H1 (cell line): ENCODE results near the gene MAP3K6. TPM values are rescaled to one million over a fixed set of nuclear protein-coding genes. Genes with fewer than 3 reads are reported as not detected.

Experiments
- CTCF ChIA-PET: fragments of 300-600 bp; sonication (Branson Sonifier 250); formaldehyde crosslinking; loops from one replicate; lab custom pipeline; 2021; ENCODE audit not compliant: partially characterized antibody; lab: Charles Lee
- POLR2A ChIA-PET: fragments of 300-600 bp; sonication (Branson Sonifier 250); formaldehyde crosslinking; loops from one replicate; lab custom pipeline; 2021; ENCODE audit warnings: inconsistent platforms; ENCODE audit not compliant: partially characterized antibody; lab: Charles Lee
- DNase-seq, 2 experiments: peaks; one replicate each; pipeline versions ENCODE4 v3.0.0 to v3.0.0-alpha.2; 2010 to 2022; ENCODE audit warnings: low spot score in 2 of 2, low read depth in 1 of 2, mixed read lengths in 1 of 2
- FAIRE-seq: peaks from 2 replicates; lab custom pipeline; 2011; peaks lifted over from hg19 to GRCh38; lab: Jason Lieb, UNC
- H2AFZ ChIP-seq: 2 replicates; pipeline ENCODE4 v1.8.1; 2012; ENCODE audit warnings: low read length, inconsistent platforms
- H2AK5ac ChIP-seq: 2 replicates; pipeline ENCODE4 v1.6.1; 2013; ENCODE audit warnings: low read depth, low read length
- H2BK120ac ChIP-seq: replicated peaks from 2 replicates; pipeline ENCODE3; 2013; ENCODE audit warnings: low read depth, low read length, inconsistent platforms
- H2BK12ac ChIP-seq: 2 replicates; pipeline ENCODE4 v1.6.1; 2013; ENCODE audit warnings: low read depth, low read length
- H2BK15ac ChIP-seq: 2 replicates; pipeline ENCODE4 v1.6.1; 2013; ENCODE audit warnings: low read length
- H2BK20ac ChIP-seq: 2 replicates; pipeline ENCODE4 v1.6.1; 2013; ENCODE audit warnings: low read length
- H2BK5ac ChIP-seq: 2 replicates; pipeline ENCODE4 v1.6.1; 2013; ENCODE audit warnings: low read depth, low read length
- H3K14ac ChIP-seq: 2 replicates; pipeline ENCODE4 v1.6.1; 2013; ENCODE audit warnings: inconsistent platforms; ENCODE audit not compliant: insufficient read length
- H3K18ac ChIP-seq: 2 replicates; pipeline ENCODE4 v1.6.1; 2013; ENCODE audit warnings: low read length; ENCODE audit errors: extremely low read depth
- H3K23ac ChIP-seq: 2 replicates; pipeline ENCODE4 v1.6.1; 2013; ENCODE audit warnings: inconsistent platforms; ENCODE audit not compliant: insufficient read length
- H3K23me2 ChIP-seq: 2 replicates; pipeline ENCODE4 v1.6.1; 2013; ENCODE audit warnings: low read depth, low read length
- H3K27ac ChIP-seq: 2 replicates; pipeline ENCODE4 v1.6.1; 2011; ENCODE audit warnings: low read depth, low read length, inconsistent platforms
- H3K27me3 ChIP-seq, 4 experiments: replicated peaks in 1 of 4; 1 replicate in 1 of 4; 2 replicates in 3 of 4; pipeline versions ENCODE4 v1.6.1 to v1.8.1; 2011 to 2013; ENCODE audit warnings: low read length in 3 of 4, mild to moderate bottlenecking in 3 of 4, inconsistent platforms in 2 of 4, mixed read lengths in 2 of 4, moderate library complexity in 1 of 4; ENCODE audit not compliant: control insufficient read depth in 3 of 4, insufficient read depth in 3 of 4; ENCODE audit errors: extremely low read depth in 1 of 4
- H3K36me3 ChIP-seq, 4 experiments: 2 replicates each; pipeline versions ENCODE4 v1.6.1 to v1.8.1; 2011 to 2013; ENCODE audit warnings: mild to moderate bottlenecking in 4 of 4, low read length in 3 of 4, moderate library complexity in 2 of 4, control low read depth in 1 of 4, inconsistent platforms in 1 of 4; ENCODE audit not compliant: insufficient read depth in 4 of 4, control insufficient read depth in 2 of 4
- H3K4ac ChIP-seq: replicated peaks from 2 replicates; pipeline ENCODE3; 2013; ENCODE audit warnings: low read length, low read depth, mixed read lengths, inconsistent platforms; ENCODE audit not compliant: insufficient read length
- H3K4me1 ChIP-seq, 4 experiments: replicated peaks in 1 of 4; 1 replicate in 1 of 4; 2 replicates in 3 of 4; pipeline versions ENCODE4 v1.6.1 to v1.8.1; 2011 to 2013; ENCODE audit warnings: low read length in 3 of 4, inconsistent platforms in 2 of 4, mixed read lengths in 1 of 4; ENCODE audit not compliant: insufficient read depth in 4 of 4, control insufficient read depth in 3 of 4
- H3K4me2 ChIP-seq, 2 experiments: 2 replicates each; pipeline versions ENCODE4 v1.6.1 to v1.8.1; 2011 to 2013; ENCODE audit warnings: low read depth in 2 of 2, low read length in 2 of 2, control low read depth in 1 of 2, inconsistent platforms in 1 of 2, mild to moderate bottlenecking in 1 of 2; ENCODE audit not compliant: insufficient read depth in 1 of 2
- H3K4me3 ChIP-seq, 4 experiments: fragments of 200-600, 300-600 bp in 1 of 4; sonication (generic), shearing (Covaris generic), sonication (Bioruptor Twin) in 1 of 4; 2 replicates each; pipeline versions ENCODE4 v1.5.1 to v1.8.1; 2011 to 2016; ENCODE audit warnings: low read length in 4 of 4, low read depth in 3 of 4, control low read depth in 2 of 4, inconsistent platforms in 2 of 4, mild to moderate bottlenecking in 2 of 4, mixed read lengths in 1 of 4, moderate library complexity in 1 of 4; ENCODE audit not compliant: insufficient read depth in 2 of 4; ENCODE audit errors: extremely low read depth in 1 of 4
- H3K56ac ChIP-seq: replicated peaks from 2 replicates; pipeline ENCODE3; 2013; ENCODE audit warnings: low read depth, mild to moderate bottlenecking, mixed read lengths, low read length, inconsistent platforms; ENCODE audit not compliant: insufficient read length
- H3K79me1 ChIP-seq: 2 replicates; pipeline ENCODE4 v1.6.1; 2013; ENCODE audit warnings: low read depth, low read length, control low read depth
- H3K79me2 ChIP-seq, 2 experiments: 2 replicates each; pipeline versions ENCODE4 v1.6.1 to v1.8.1; 2012 to 2013; ENCODE audit warnings: low read length in 2 of 2, mild to moderate bottlenecking in 2 of 2, inconsistent platforms in 1 of 2; ENCODE audit not compliant: insufficient read depth in 2 of 2, control insufficient read depth in 1 of 2
- H3K9ac ChIP-seq, 4 experiments: replicated peaks in 1 of 4; 1 replicate in 1 of 4; 2 replicates in 3 of 4; pipeline versions ENCODE4 v1.6.1 to v1.8.1; 2011 to 2013; ENCODE audit warnings: low read depth in 3 of 4, low read length in 3 of 4, control low read depth in 2 of 4, mild to moderate bottlenecking in 2 of 4, moderate library complexity in 2 of 4, inconsistent platforms in 1 of 4; ENCODE audit errors: extremely low read depth in 1 of 4
- H3K9me3 ChIP-seq, 2 experiments: 2 replicates each; pipeline versions ENCODE4 v1.6.1 to v1.8.1; 2012 to 2013; ENCODE audit warnings: mild to moderate bottlenecking in 2 of 2, moderate library complexity in 2 of 2, control low read depth in 1 of 2, inconsistent platforms in 1 of 2, low read depth in 1 of 2, low read length in 1 of 2, mixed read lengths in 1 of 2; ENCODE audit not compliant: insufficient read depth in 2 of 2
- H4K20me1 ChIP-seq, 2 experiments: replicated peaks in 1 of 2; 2 replicates each; pipeline versions ENCODE3 to v1.8.1; 2011 to 2013; ENCODE audit warnings: inconsistent platforms in 2 of 2, low read length in 2 of 2, mild to moderate bottlenecking in 1 of 2; ENCODE audit not compliant: insufficient read depth in 2 of 2, control insufficient read depth in 1 of 2
- H4K5ac ChIP-seq: 2 replicates; pipeline ENCODE4 v1.6.1; 2013; ENCODE audit warnings: low read length, low read depth, mixed read lengths, inconsistent platforms; ENCODE audit not compliant: insufficient read length
- H4K8ac ChIP-seq: 2 replicates; pipeline ENCODE4 v1.8.0; 2013; ENCODE audit warnings: mild to moderate bottlenecking, moderate library complexity, low read length, inconsistent platforms; ENCODE audit not compliant: insufficient read depth; ENCODE audit errors: extremely low read depth
- H4K91ac ChIP-seq: replicated peaks from 2 replicates; pipeline ENCODE3; 2013; ENCODE audit warnings: low read length, mixed read lengths, inconsistent platforms; ENCODE audit not compliant: insufficient read length
- CBX8 ChIP-seq: fragments of 300-800, 300-1000 bp; sonication (generic); IDR thresholded peaks from 2 replicates; pipeline ENCODE4 v1.7.1; 2016; ENCODE audit warnings: low read depth, low read length, borderline replicate concordance
- KDM4A ChIP-seq: IDR thresholded peaks from one replicate; pipeline ENCODE4 v1.7.1; 2012; ENCODE audit warnings: low read depth, mild to moderate bottlenecking, moderate library complexity, low read length, inconsistent platforms; ENCODE audit not compliant: severe bottlenecking
- SP1 ChIP-seq: IDR thresholded peaks from 2 replicates; pipeline ENCODE4 v1.6.1; 2011; ENCODE audit warnings: low read depth, low read length
- whole genome bisulfite sequencing, 2 experiments: shearing (Covaris generic) in 1 of 2; methylation state at CpG; one replicate each; pipeline versions ENCODE4 v1.1.6 to v1.1.7; 2013 to 2015; ENCODE audit warnings: low lambda C conversion rate in 2 of 2, mixed read lengths in 2 of 2, inconsistent platforms in 1 of 2, low coverage in 1 of 2, missing lambda C conversion rate in 1 of 2; ENCODE audit not compliant: insufficient replicate concordance in 2 of 2, insufficient coverage in 1 of 2, insufficient read length in 1 of 2; ENCODE audit errors: extremely low coverage in 1 of 2, missing lambda C conversion rate in 1 of 2; 5-methylcytosine and 5-hydroxymethylcytosine counted together
- polyA plus RNA-seq, 7 experiments: library from polyadenylated mRNA; depleted of rRNA in 3 of 7; stranded (reverse) in 5 of 7; unstranded in 2 of 7; fragments of >200 nt in 5 of 7; fragments of 200-250 nt in 2 of 7; gene quantifications; 1 replicate in 5 of 7; 2 replicates in 1 of 7; 4 replicates in 1 of 7; pipeline versions ENCODE4 v1.2.1 to v1.2.3, GENCODE V29; 2011 to 2013; ENCODE audit warnings: missing spikeins in 2 of 7, mixed read lengths in 2 of 7
- total RNA-seq: library from RNA; stranded (reverse); fragmentation: NEBNext Ultra II Directional; extraction: Animal tissue kit (Norgen Biotek cat#: 25700); gene quantifications from 2 replicates; pipeline ENCODE4 v1.2.1, GENCODE V29; 2021

The MAP3K6 gene
- total and polyA plus RNA-seq, 2 of the 8 experiments (the other 6 are each of a cell fraction or from before 2014, with no cell fraction given) = 7.4 to 7.6 TPM

GRCh38 chr1:27346357-27346756 is 20.4 kb downstream of the MAP3K6 start:
- Histone ChIP-seq H3K27me3 (peaks cover 0 to 8% (median 7%) of the 10 kb centered on the region in 4 experiments; a peak in 6 of 7 replicates), H2BK20ac (no peak overlapping the region), H3K36me3 (0 out of 8 replicates have a peak, but pooled peaks cover 0 to 3% (median 0%) of the 10 kb centered on the region in 4 experiments), H3K27ac (no peak overlapping the region), H3K23ac (no peak overlapping the region), H2BK120ac (no peak overlapping the region), H4K5ac (no peak overlapping the region), H2BK5ac (no peak overlapping the region), H3K18ac (no peak overlapping the region), H3K56ac (no peak overlapping the region), H3K14ac (no peak overlapping the region), H2BK12ac (no peak overlapping the region), H2BK15ac (no peak overlapping the region), H3K79me2 (peaks cover 0 to 4% of the 10 kb centered on the region in 2 experiments; a peak in 1 of 4 replicates), H2AFZ (no peak overlapping the region), H3K4me1 (peaks cover 0 to 36% (median 25%) of the 10 kb centered on the region in 4 experiments; a peak in 6 of 7 replicates), H3K23me2 (peaks cover 25% of the 10 kb centered on the region), H3K9ac (no peak overlapping the region), H4K8ac (no peak overlapping the region; the same call in 1 of the 2 replicates), H3K4me3 (no peak overlapping the region), H3K79me1 (no peaks in the 10 kb centered on the region), H2AK5ac (no peak overlapping the region), H4K91ac (no peak overlapping the region), H3K9me3 (no peaks in the 10 kb centered on the region), H3K4ac (no peak overlapping the region), H3K4me2 (no peak overlapping the region), H4K20me1 (peaks cover 0 to 10% of the 10 kb centered on the region in 2 experiments)
- ChIA-PET POLR2A (interaction anchor here (1.2 to 1.8 kb wide), 5 partner anchors 10 to 45 kb away, joined by 3 to 5 read pairs (median 4); no protein-coding TSS in a partner anchor), CTCF (interaction anchor here (0.5 to 17.0 kb wide), 11 partner anchors 10 to 212 kb away, joined by 3 to 321 read pairs (median 6); no protein-coding TSS in a partner anchor)
- TF ChIP-seq SP1 (no peak), CBX8 (no peak), KDM4A (no peak)
- FAIRE-seq = no peak
- WGBS, 2 experiments = 91% methylated on average over 8 of the region's 8 CpGs; no CpG with 5 or more reads in 1 of the 2 experiments
- DNase-seq = no peak
